Measurements from ENCODE around the gene TTC29.

DNA sequence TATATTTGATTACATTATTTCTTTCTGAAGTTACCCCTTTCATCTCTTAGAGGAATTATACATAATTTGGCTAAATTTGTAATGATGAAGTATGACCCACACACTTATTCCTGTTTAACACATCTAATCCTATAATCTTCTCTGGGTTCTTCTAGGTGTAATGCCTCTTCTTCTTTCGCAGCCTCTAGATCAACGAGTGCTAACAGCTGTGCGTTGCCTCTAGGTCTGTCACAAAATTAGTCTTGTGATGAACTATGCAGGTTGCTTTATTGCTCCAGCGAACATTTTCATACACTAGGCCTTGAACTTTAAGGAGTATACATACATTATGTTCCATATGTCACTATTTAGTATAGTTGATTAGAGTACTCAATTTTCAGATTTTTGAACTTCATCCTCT, 89.9 kb downstream of the TTC29 start:
- no peak for TF ChIP-seq EZH2 (IDR thresholded peaks at IDR 0.05; ENCODE audit: insufficient read depth, poor library complexity, severe bottlenecking)
- no peak for TF ChIP-seq EZH2phosphoT487 (IDR thresholded peaks at IDR 0.05; ENCODE audit: insufficient read depth, low read depth)

Measured in GM23248 (cell line).